HG03135 (cell line): ENCODE results near the gene TCEANC2.
"Not testable (repeated sequence)": the region's sequence is repeated elsewhere in the genome, so short reads cannot be mapped to it uniquely, and the experiment has no call there.

Experiments
- ATAC-seq: cut with Tn5 transposase; IDR thresholded peaks from one replicate; pipeline ENCODE4 v1.9.1; 2021; ENCODE audit warnings: mild to moderate bottlenecking, moderate library complexity; ENCODE audit not compliant: unreplicated experiment

TCEANC2 gene

GRCh38 chr1:54084794-54085193, 31.4 kb downstream of the TCEANC2 start:
- ATAC-seq = no peak

GRCh38 chr1:54086754-54087153, 33.3 kb downstream of the TCEANC2 start:
- ATAC-seq = no peak

- no peak for ATAC-seq
These were observed 35.0 kb downstream of the TCEANC2 start for GRCh38 chr1:54088385-54088784.

- no peak for ATAC-seq
These were observed 38.3 kb downstream of the TCEANC2 start for GRCh38 chr1:54091666-54092065.

GRCh38 chr1:54094001-54094729, 40.8 kb downstream of the TCEANC2 start:
- no peak for ATAC-seq

GRCh38 chr1:54094730-54095105, 41.3 kb downstream of the TCEANC2 start:
- not testable (repeated sequence) for ATAC-seq

DNA sequence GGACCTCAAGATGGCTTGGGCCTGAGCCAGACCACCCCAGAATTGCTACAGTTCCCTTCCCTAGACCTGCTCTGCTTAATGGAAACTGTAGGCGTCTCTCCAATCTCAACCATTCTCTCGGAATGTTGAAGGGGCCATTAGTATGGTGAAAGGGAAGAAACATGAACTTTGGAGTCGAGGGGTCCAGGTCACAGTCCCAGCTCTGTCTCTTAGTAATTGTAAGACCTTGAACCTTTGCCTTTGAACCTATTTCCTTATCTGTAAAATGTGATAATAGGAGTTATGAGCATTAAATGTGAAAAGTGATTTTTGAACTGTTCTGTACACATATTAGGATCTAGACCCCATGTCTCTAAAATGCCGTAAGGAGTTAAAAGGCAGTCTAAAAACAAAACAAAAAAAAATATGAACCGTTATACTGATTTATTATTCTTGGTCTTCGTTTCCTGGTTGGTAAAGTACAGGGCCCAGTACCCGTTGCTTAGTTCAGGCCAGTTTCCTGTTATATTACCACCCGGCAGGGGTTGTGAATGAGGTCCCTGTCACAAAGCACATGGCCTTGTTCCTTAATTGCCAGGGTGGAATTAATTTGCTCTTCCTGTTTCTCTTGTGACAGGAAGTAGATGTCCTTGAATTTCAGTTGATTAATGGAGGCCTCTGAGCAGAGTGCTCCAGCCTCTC, 42.3 kb downstream of the TCEANC2 start:
- ATAC-seq = no peak

GRCh38 chr1:54096227-54096876, 42.9 kb downstream of the TCEANC2 start:
- ATAC-seq = no peak

- no peak for ATAC-seq
These were observed 43.5 kb downstream of the TCEANC2 start for GRCh38 chr1:54096877-54097240.

- ATAC-seq = no peak
These were observed 45.7 kb downstream of the TCEANC2 start for GRCh38 chr1:54099061-54099610.

DNA sequence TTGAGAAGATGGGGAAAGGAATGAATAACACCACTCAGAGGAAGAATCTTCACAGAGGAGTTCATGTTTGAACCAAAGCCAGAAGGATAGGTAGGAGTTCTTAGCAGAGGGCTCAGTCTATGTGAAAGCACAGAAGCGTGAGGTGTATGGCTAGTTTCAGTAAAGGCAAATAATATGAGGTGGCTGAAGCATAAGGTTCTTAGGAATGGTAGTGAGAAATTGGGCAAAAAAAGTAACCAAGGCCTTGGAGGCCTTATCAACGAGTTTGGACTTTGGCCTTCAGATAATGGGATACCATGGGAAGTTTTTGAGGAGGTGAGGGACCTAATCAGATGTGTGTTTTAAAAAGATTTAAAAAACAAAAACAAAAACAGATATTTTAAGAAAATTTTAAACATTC, 47.1 kb downstream of the TCEANC2 start:
- ATAC-seq = no peak

DNA sequence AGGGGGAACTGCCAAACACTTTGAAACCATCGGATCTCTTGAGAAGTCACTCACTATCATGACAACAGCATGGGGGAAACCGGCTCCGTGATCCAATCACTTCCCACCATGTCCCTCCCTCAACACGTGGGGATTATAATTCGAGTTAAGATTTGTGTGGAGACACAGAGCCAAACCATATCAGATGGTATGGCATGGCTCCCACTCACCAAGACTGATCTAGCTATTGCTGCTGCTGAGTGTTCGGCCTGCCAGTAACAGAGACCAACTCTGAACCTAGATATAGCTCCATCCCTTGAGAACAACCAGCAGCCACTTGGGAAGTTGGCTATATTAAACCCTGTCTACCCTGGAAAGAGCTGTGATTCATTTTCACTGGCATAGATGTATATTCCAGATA, 50.0 kb downstream of the TCEANC2 start:
- no peak for ATAC-seq

DNA sequence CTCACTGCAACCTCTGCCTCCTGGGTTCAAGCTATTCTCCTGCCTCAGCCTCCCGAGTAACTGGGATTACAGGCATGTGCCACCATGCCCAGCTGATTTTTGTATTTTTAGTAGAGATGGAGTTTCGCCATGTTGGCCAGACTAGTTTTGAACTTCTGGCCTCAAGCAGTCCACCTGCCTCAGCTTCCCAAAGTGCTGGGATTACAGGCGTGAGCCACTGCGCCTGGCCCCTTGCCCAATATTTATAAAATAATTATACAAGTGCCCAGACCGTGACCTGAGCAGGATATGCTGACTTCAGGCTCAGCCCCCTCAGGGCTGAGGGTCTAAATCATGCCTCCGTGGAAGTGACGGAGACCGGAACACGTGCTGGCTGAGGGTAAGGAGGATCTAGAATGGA, 51.2 kb downstream of the TCEANC2 start:
- ATAC-seq = not testable (repeated sequence)

DNA sequence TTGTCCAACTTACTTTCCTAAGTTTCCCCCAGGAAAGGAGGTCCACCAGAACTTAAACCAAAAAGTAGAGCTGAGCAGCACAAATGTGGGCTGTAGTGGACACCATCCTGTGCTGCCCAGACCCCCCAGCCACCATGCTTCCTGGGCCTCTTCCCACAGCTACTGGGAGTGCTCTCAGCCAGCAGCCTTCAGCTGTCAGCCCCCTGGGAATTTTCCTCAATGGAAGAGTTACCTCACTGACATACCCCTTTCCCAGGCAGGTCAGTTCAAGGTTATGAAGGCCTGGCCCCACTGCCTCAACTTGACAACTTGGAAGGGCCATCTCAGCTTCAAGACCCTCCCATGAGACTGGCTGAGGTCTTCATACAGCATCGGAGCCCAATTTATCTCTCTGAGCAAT, 51.7 kb downstream of the TCEANC2 start:
- ATAC-seq = no peak

DNA sequence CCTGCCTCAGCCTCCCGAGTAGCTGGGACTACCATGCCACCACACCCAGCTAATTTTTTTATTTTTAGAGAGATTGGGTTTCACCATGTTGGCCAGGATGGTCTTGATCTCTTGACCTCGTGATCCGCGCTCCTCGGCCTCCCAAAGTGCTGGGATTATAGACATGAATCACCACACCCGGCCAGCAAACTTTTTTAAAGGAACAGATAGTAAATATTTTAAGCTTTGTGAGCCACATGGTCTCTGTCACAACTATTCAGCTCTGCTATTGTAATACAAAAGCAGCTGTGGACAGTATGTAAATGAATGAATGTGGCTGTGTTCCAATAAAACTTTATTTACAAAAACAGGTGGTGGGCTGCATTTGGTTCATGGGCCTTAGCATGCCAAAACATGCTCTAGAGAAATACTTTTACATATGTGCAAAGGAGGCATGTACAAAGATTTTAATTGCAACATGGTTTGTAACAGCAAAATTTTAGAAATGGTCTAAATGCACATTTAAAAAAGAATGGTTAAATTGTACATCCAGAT, 52.4 kb downstream of the TCEANC2 start:
- no peak for ATAC-seq

DNA sequence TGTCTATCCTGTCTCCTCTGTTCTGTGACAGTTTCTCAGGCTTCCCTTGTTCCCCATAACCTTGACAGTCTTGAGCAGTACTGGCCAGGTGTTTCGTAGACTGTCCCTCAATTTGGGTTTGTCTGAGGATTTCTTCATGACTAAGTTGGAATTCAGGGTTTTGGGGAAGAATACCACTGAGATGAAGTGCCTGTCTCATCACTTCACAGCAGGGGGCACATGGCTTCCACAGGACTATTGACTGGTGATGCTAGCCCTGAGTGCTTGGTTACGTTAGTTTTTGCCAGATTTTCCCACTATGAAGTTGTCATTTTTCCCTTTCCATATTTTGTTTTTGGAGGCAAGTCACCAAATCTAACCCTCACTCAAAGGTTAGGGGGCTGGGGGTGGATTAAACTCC, 53.7 kb downstream of the TCEANC2 start:
- no peak for ATAC-seq

GRCh38 chr1:54108156-54108555, 54.7 kb downstream of the TCEANC2 start:
- ATAC-seq = no peak

GRCh38 chr1:54109129-54110090, 56.0 kb downstream of the TCEANC2 start:
- no peak for ATAC-seq

GRCh38 chr1:54110996-54111395, 57.6 kb downstream of the TCEANC2 start:
- ATAC-seq = no peak

GRCh38 chr1:54111624-54112023, 58.2 kb downstream of the TCEANC2 start:
- ATAC-seq = no peak
